Cardiac fibroblast (primary cell): ENCODE data around the gene GPR22.

Experiments used
- DNase-seq, 2 donors: peaks; one replicate each; pipeline versions ENCODE4 v3.0.0 to v3.0.0-alpha.2; 2010; ENCODE audit warnings: low read depth in 2 of 2
- H3K4me3 ChIP-seq, 2 donors: replicated peaks in 1 of 2; 1 replicate in 1 of 2; 2 replicates in 1 of 2; pipeline ENCODE4 v1.5.1; 2011; ENCODE audit warnings: low read depth in 2 of 2, low read length in 2 of 2, mild to moderate bottlenecking in 2 of 2, moderate library complexity in 1 of 2
- TF ChIP-seq, protein P1 (sequence below): IDR thresholded peaks from one replicate; pipeline ENCODE4 v1.5.1; 2011; ENCODE audit warnings: low read depth, mild to moderate bottlenecking, low read length, inconsistent platforms

The GPR22 gene

GRCh38 chr7:107461938-107462533 is 7.8 kb upstream of the GPR22 start:
- TF ChIP-seq, protein P1, sequence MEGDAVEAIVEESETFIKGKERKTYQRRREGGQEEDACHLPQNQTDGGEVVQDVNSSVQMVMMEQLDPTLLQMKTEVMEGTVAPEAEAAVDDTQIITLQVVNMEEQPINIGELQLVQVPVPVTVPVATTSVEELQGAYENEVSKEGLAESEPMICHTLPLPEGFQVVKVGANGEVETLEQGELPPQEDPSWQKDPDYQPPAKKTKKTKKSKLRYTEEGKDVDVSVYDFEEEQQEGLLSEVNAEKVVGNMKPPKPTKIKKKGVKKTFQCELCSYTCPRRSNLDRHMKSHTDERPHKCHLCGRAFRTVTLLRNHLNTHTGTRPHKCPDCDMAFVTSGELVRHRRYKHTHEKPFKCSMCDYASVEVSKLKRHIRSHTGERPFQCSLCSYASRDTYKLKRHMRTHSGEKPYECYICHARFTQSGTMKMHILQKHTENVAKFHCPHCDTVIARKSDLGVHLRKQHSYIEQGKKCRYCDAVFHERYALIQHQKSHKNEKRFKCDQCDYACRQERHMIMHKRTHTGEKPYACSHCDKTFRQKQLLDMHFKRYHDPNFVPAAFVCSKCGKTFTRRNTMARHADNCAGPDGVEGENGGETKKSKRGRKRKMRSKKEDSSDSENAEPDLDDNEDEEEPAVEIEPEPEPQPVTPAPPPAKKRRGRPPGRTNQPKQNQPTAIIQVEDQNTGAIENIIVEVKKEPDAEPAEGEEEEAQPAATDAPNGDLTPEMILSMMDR: no peak
- no peak for DNase-seq

GRCh38 chr7:107463139-107464078 is 6.4 kb upstream of the GPR22 start:
- no peak overlapping the region for H3K4me3 ChIP-seq
- peak; percentile 83 to 87 for DNase-seq
- TF ChIP-seq, protein P1: peak; percentile 87

More at GRCh38 chr7:107461938-107462533, 7.8 kb upstream of the GPR22 start:
- no peak overlapping the region for H3K4me3 ChIP-seq

DNA sequence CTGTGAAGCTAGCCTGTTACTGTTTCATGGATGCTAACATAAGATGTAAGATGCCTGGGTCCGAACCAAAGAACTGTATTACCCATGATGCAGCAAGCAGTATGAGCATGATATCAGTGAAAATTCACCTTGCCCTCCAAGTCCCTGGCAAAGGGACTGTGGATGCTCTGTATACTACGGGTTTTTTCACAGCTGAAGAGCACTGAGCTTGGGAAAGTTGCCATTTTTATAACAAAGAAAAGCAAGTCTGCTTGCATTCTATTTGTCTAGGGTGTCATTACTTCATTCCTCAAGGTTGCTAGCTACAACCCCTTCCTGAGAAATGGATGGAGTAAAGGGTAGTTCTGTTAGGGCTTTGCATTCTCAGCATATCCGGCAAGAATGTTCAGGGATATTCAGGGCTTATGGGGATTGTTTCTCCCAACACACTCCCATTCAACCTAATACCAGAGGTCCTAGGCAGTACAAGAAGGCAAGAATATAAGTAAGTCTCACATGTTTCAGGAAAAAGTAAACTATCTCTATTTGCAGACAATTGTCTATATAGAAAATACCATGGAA is 5.1 kb upstream of the GPR22 start:
- DNase-seq: no peak
- no peak overlapping the region for H3K4me3 ChIP-seq
- TF ChIP-seq, protein P1: no peak

GRCh38 chr7:107467972-107468371 is 1.9 kb upstream of the GPR22 start:
- no peak overlapping the region for H3K4me3 ChIP-seq
- TF ChIP-seq, protein P1: no peak
- no peak for DNase-seq

GRCh38 chr7:107468824-107469223 is 1.0 kb upstream of the GPR22 start:
- no peak overlapping the region for H3K4me3 ChIP-seq
- TF ChIP-seq, protein P1: no peak
- DNase-seq: no peak

DNA sequence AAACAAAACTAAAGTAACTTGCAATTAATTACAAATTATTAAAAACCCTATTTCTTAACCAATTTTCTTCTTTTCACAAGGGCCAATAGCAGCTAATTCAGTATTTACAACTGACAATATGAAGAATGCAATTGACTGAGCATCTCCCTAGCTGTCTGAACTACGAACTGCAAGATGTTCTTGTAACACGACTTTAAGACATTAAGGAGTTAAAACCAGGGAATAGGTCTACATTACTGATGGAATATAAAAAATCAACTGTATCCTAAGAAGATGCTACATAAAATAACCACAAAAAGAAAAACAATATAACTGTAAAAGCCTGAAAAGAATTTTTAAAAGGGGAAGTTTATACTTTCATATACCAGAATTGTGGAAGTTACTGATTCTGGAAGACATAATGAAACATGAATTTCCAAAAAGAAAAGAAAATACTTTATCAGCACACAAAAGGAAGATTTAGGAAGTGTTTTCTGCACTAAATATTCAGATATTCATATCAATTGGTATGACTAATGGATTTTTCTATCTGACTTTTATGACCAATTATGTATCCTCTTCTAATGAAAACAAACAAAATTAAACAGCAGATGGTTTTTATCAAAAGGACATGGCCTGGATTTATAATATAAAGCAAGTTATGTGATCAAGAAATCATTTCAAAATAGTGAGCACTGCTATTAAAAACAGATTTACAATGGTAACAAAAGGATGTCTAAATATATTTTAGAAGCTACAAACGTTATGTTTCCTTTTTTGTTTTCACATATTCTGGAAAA is 1.6 kb downstream of the GPR22 start:
- no peak overlapping the region for H3K4me3 ChIP-seq
- TF ChIP-seq, protein P1: peak; percentile 6
- peak in 1 of 2 donors; percentile 13 for DNase-seq
